ENCODE data around the gene GNPDA1. TPM values are rescaled to one million over a fixed set of nuclear protein-coding genes. Genes with fewer than 3 reads are reported as not detected.

The GNPDA1 gene
- total RNA-seq (ENCODE audit: unreplicated experiment), result 20.2 TPM
- long read RNA-seq, transcript GNPDA1-201 (7 exons, 2,273 nt), result major isoform, 19 of 24 reads
- long read RNA-seq, partial matches to known transcripts, result 0 of 24 reads
- long read RNA-seq, other reads (novel, unspliced or antisense), result 2 of 24 reads

GRCh38 chr5:142012792-142013388 lies at the start of gene GNPDA1:
Gene GNPDA1 (minus strand): TSS chr5:142013027. CDS start chr5:142012035, 992 bp downstream.
- TF ChIP-seq, protein P1, sequence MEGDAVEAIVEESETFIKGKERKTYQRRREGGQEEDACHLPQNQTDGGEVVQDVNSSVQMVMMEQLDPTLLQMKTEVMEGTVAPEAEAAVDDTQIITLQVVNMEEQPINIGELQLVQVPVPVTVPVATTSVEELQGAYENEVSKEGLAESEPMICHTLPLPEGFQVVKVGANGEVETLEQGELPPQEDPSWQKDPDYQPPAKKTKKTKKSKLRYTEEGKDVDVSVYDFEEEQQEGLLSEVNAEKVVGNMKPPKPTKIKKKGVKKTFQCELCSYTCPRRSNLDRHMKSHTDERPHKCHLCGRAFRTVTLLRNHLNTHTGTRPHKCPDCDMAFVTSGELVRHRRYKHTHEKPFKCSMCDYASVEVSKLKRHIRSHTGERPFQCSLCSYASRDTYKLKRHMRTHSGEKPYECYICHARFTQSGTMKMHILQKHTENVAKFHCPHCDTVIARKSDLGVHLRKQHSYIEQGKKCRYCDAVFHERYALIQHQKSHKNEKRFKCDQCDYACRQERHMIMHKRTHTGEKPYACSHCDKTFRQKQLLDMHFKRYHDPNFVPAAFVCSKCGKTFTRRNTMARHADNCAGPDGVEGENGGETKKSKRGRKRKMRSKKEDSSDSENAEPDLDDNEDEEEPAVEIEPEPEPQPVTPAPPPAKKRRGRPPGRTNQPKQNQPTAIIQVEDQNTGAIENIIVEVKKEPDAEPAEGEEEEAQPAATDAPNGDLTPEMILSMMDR (IDR thresholded peaks at IDR 0.05; ENCODE audit: partially characterized antibody, unreplicated experiment), result no peak
- Mint-ChIP-seq H3K9me3 (ENCODE audit: unreplicated experiment) (peaks cover 2% of the 10 kb centered on the region), H3K27ac (ENCODE audit: unreplicated experiment) (peak within 1 kb of the TSS; percentile 68), H3K36me3 (ENCODE audit: unreplicated experiment) (no peaks in the 10 kb centered on the region), H3K27me3 (ENCODE audit: unreplicated experiment) (peaks cover 2% of the 10 kb centered on the region), H3K4me3 (ENCODE audit: unreplicated experiment) (peak within 1 kb of the TSS; percentile 92), H3K4me1 (ENCODE audit: low read depth, unreplicated experiment) (no peaks in the 10 kb centered on the region)
- peak; percentile 83 for DNase-seq

GRCh38 chr5:142059304-142059940 lies 46.6 kb upstream of the GNPDA1 start:
- TF ChIP-seq, protein P1 (IDR thresholded peaks at IDR 0.05; ENCODE audit: partially characterized antibody, unreplicated experiment), result no peak
- no peaks in the 10 kb centered on the region for H3K27me3 Mint-ChIP-seq (ENCODE audit: unreplicated experiment)
- H3K36me3 Mint-ChIP-seq (ENCODE audit: unreplicated experiment), result no peaks in the 10 kb centered on the region
- H3K4me3 Mint-ChIP-seq (ENCODE audit: unreplicated experiment), result no peak overlapping the region
- no peaks in the 10 kb centered on the region for H3K9me3 Mint-ChIP-seq (ENCODE audit: unreplicated experiment)
- DNase-seq, result no peak
- no peak overlapping the region for H3K27ac Mint-ChIP-seq (ENCODE audit: unreplicated experiment)
- H3K4me1 Mint-ChIP-seq (ENCODE audit: low read depth, unreplicated experiment), result peaks cover 10% of the 10 kb centered on the region

DNA sequence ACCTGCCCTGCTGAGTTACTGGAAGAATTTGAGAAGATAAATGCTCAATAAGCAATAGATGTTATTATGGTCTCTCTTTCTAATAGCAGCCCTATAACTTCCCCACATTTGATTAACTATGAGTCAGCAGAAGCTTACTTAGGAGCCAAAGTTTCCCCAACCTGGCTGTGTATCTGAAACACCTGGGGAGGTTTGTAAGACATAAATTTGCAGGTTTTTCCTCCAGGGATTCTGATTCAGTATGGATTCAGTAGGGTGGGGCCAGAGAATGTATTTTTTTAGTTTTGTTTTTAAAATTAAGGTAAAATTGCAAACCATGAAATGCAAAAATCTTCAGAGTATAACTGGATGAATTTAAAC lies 44.9 kb upstream of the GNPDA1 start:
- Mint-ChIP-seq H3K4me3 (ENCODE audit: unreplicated experiment) (no peak overlapping the region), H3K9me3 (ENCODE audit: unreplicated experiment) (no peaks in the 10 kb centered on the region), H3K27ac (ENCODE audit: unreplicated experiment) (no peak overlapping the region), H3K27me3 (ENCODE audit: unreplicated experiment) (no peaks in the 10 kb centered on the region), H3K4me1 (ENCODE audit: low read depth, unreplicated experiment) (no peaks in the 10 kb centered on the region), H3K36me3 (ENCODE audit: unreplicated experiment) (no peaks in the 10 kb centered on the region)
- DNase-seq, result no peak
- TF ChIP-seq, protein P1 (IDR thresholded peaks at IDR 0.05; ENCODE audit: partially characterized antibody, unreplicated experiment), result no peak

DNA sequence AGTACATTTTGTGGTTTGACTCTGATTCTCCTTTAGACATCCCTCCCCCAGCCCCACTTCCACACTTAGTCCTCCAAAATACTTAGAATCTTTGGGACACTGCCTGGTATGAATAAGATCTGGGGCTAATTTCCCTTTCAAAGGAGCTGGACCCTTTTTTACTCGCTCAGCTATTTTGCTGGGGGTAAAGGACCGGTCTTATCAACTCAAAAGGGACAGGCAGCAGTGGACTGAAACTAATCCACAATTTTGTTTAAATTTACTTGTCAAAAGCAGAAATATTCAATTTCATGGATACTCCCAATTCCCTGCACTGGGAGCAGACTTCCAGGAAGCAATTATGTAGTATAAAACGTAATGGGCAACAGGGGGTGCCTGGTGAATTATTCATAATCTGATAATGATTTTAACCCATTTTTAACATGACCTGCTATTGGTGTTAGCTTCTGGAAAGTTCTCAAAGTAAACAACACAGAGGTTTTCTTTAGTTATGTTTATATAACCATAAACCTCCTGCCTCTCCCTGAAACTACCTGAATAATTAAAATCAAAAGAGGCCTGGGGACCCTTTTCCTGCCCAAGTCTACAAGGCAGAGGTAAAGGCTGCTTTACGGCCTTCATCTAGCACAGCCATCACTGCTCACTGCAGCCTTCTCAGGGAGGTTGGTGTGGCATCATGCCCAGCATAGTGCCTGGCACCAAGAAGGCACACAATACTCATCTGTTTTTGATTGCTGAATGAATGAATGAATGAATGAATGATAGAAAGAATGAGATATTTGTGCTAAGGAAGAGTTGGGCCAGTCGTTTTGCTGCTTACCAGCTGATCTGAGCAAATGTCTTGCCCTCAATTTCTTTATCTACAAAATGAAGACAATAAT lies 44.2 kb upstream of the GNPDA1 start:
- no peak overlapping the region for H3K4me3 Mint-ChIP-seq (ENCODE audit: unreplicated experiment)
- H3K27me3 Mint-ChIP-seq (ENCODE audit: unreplicated experiment), result no peaks in the 10 kb centered on the region
- H3K9me3 Mint-ChIP-seq (ENCODE audit: unreplicated experiment), result no peaks in the 10 kb centered on the region
- no peak overlapping the region for H3K27ac Mint-ChIP-seq (ENCODE audit: unreplicated experiment)
- no peak for DNase-seq
- H3K4me1 Mint-ChIP-seq (ENCODE audit: low read depth, unreplicated experiment), result no peaks in the 10 kb centered on the region
- H3K36me3 Mint-ChIP-seq (ENCODE audit: unreplicated experiment), result no peaks in the 10 kb centered on the region
- TF ChIP-seq, protein P1 (IDR thresholded peaks at IDR 0.05; ENCODE audit: partially characterized antibody, unreplicated experiment), result no peak
